ENCODE results near the gene ATP1B2. TPM values are rescaled to one million over a fixed set of nuclear protein-coding genes. Genes with fewer than 3 reads are reported as not detected.

Gene ATP1B2
- total and polyA plus RNA-seq, 2 of the 8 experiments (the other 6 are each of a cell fraction or from before 2014, with no cell fraction given), result 9.1 to 21.0 TPM

- H2BK20ac ChIP-seq (ENCODE audit: low read length), result no peak overlapping the region
- DNase-seq (ENCODE audit: low read depth in 1 of 2, low spot score in 2 of 2), result peak in 1 of 2 experiments; percentile 89
- no peak for TF ChIP-seq CHD1 (IDR thresholded peaks at IDR 0.05; ENCODE audit: low read depth, low read length)
- no peak for TF ChIP-seq ATF3 (IDR thresholded peaks at IDR 0.05; ENCODE audit: insufficient read depth, low read depth, low read length)
- TF ChIP-seq KDM5A (IDR thresholded peaks at IDR 0.05; ENCODE audit: low read length), result no peak
- TF ChIP-seq POU5F1 (IDR thresholded peaks at IDR 0.05; ENCODE audit: low read depth, low read length), result no peak
- no peak for TF ChIP-seq CREB1 (IDR thresholded peaks at IDR 0.05)
- no peak for TF ChIP-seq CTBP2 (IDR thresholded peaks at IDR 0.05; ENCODE audit: borderline replicate concordance, insufficient read depth, insufficient read length, low read length)
- no peak for TF ChIP-seq BACH1 (IDR thresholded peaks at IDR 0.05; ENCODE audit: low read length)
- no peak for TF ChIP-seq CBX5 (IDR thresholded peaks at IDR 0.05; ENCODE audit: low read depth, low read length)
- TF ChIP-seq CTCF (IDR thresholded peaks at IDR 0.05; ENCODE audit: control extremely low read depth in 1 of 3, insufficient read depth in 1 of 3, low read depth in 1 of 3, low read length in 3 of 3), result peak in 2 of 3 experiments; percentile 66 to 74; a peak in 3 of 4 replicates
- TF ChIP-seq SP4 (IDR thresholded peaks at IDR 0.05; ENCODE audit: low read length), result no peak
Measured at GRCh38 chr17:7673239-7673638, 22.5 kb downstream of the ATP1B2 start.

More at GRCh38 chr17:7673239-7673638, 22.5 kb downstream of the ATP1B2 start:
- Histone ChIP-seq H2BK15ac (ENCODE audit: low read length) (no peak overlapping the region), H3K56ac (replicated peaks; ENCODE audit: insufficient read length, low read depth, low read length) (no peak overlapping the region), H3K9me3 (ENCODE audit: insufficient read depth in 2 of 2, low read depth in 1 of 2, low read length in 1 of 2) (peaks cover 5 to 13% of the 10 kb centered on the region in 2 experiments; a peak in 2 of 4 replicates), H2BK12ac (ENCODE audit: low read depth, low read length) (no peak overlapping the region), H4K5ac (ENCODE audit: insufficient read length, low read depth, low read length) (no peak overlapping the region), H4K20me1 (replicated peaks in 1 of 2; ENCODE audit: control insufficient read depth in 1 of 2, insufficient read depth in 2 of 2, low read length in 2 of 2) (peaks cover 0 to 2% of the 10 kb centered on the region in 2 experiments), H4K91ac (replicated peaks; ENCODE audit: insufficient read length, low read length) (no peak overlapping the region), H2BK5ac (ENCODE audit: low read depth, low read length) (no peak overlapping the region), H3K36me3 (ENCODE audit: control insufficient read depth in 2 of 4, insufficient read depth in 4 of 4, low read length in 3 of 4) (peaks cover 32 to 73% (median 59%) of the 10 kb centered on the region in 4 experiments), H3K4ac (replicated peaks; ENCODE audit: insufficient read length, low read depth, low read length) (no peak overlapping the region), H3K18ac (ENCODE audit: extremely low read depth, low read length) (no peak overlapping the region), H3K9ac (replicated peaks in 1 of 4; ENCODE audit: extremely low read depth in 1 of 4, low read depth in 3 of 4, low read length in 3 of 4) (no peak overlapping the region), H4K8ac (ENCODE audit: extremely low read depth, insufficient read depth, low read length) (no peak overlapping the region), H3K4me1 (replicated peaks in 1 of 4; ENCODE audit: control insufficient read depth in 3 of 4, insufficient read depth in 4 of 4, low read length in 3 of 4) (peaks cover 5 to 15% (median 10%) of the 10 kb centered on the region in 4 experiments), H3K23ac (ENCODE audit: insufficient read length) (no peak overlapping the region), H2BK120ac (replicated peaks; ENCODE audit: low read depth, low read length) (no peak overlapping the region), H2AFZ (ENCODE audit: low read length) (no peak overlapping the region), H3K27ac (ENCODE audit: low read depth, low read length) (no peak overlapping the region), H3K14ac (ENCODE audit: insufficient read length) (no peak overlapping the region), H3K27me3 (replicated peaks in 1 of 4; ENCODE audit: control insufficient read depth in 3 of 4, extremely low read depth in 1 of 4, insufficient read depth in 3 of 4, low read length in 3 of 4) (no peaks in the 10 kb centered on the region), H3K4me2 (ENCODE audit: insufficient read depth in 1 of 2, low read depth in 2 of 2, low read length in 2 of 2) (no peak overlapping the region), H3K23me2 (ENCODE audit: low read depth, low read length) (no peaks in the 10 kb centered on the region), H3K79me1 (ENCODE audit: low read depth, low read length) (no peaks in the 10 kb centered on the region; the same call in 1 of the 2 replicates), H2AK5ac (ENCODE audit: low read depth, low read length) (no peak overlapping the region), H3K79me2 (ENCODE audit: control insufficient read depth in 1 of 2, insufficient read depth in 2 of 2, low read length in 2 of 2) (peaks cover 0 to 4% of the 10 kb centered on the region in 2 experiments; a peak in 2 of 4 replicates), H3K4me3 (ENCODE audit: extremely low read depth in 1 of 4, insufficient read depth in 2 of 4, low read depth in 3 of 4, low read length in 4 of 4) (no peak overlapping the region)
- FAIRE-seq, result peak; percentile 48
- 97% methylated on average over 2 of the region's 2 CpGs; no CpG with 5 or more reads in 1 of the 2 experiments for WGBS, 2 experiments (ENCODE audit: extremely low coverage in 1 of 2, insufficient coverage in 1 of 2, insufficient read length in 1 of 2, insufficient replicate concordance in 2 of 2, low coverage in 1 of 2, low lambda C conversion rate in 2 of 2, missing lambda C conversion rate in 1 of 2)
- ChIA-PET CTCF (ENCODE audit: partially characterized antibody) (interaction anchor here (0.6 to 15.7 kb wide), 22 partner anchors 9 to 110 kb away, joined by 3 to 332 read pairs (median 6); partner anchors contain the start of genes ATP1B2, EFNB3, FXR2 and MPDU1), POLR2A (ENCODE audit: partially characterized antibody) (interaction anchor here (0.6 to 79.4 kb wide), 5 partner anchors 7 to 99 kb away, joined by 3 to 2272 read pairs (median 36); partner anchors contain the start of genes ATP1B2, FXR2, MPDU1 and SAT2)

All from H1 (cell line).